ENCODE measurements around the gene PPP1R3G. TPM values are rescaled to one million over a fixed set of nuclear protein-coding genes. Genes with fewer than 3 reads are reported as not detected.

PPP1R3G gene
- total and polyA plus RNA-seq, 2 of the 4 experiments (the other 2 are of a cell fraction), result 0.10 to 0.18 TPM

DNA sequence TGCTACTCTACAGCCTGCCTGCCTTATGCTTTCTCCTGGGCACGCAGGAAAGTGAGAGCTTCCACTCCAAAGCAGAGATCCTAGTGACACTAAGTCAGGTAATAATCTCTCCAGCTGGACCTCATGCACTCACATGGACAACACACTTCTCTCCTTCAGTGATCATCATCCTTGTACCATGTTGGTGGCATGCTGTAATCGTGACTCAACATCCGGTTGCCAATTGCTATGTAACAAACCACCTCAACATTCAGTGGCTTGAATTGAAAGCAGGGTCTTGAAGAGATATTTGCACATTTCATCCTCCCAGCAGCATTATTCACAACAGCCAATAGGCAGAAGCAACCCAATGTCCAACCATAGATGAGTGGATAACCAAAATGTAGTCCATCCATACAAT is 40.3 kb upstream of the PPP1R3G start:
- H3K27me3 ChIP-seq (ENCODE audit: control insufficient read depth, insufficient read depth, low read length), result no peaks in the 10 kb centered on the region
- H4K91ac ChIP-seq (ENCODE audit: insufficient read depth, low read depth, low read length), result no peak overlapping the region
- no peak overlapping the region for H4K5ac ChIP-seq (ENCODE audit: low read depth, low read length)
- intact Hi-C loops (cut with micrococcal nuclease) (no loop called here), in situ Hi-C loops (cut with MboI; ENCODE audit: low sequenced_read_pairs) (no loop called here), dilution Hi-C loops (cut with HindIII; ENCODE audit: low sequenced_read_pairs, unreplicated experiment) (no loop called here)
- ATAC-seq (ENCODE audit: low read depth), result no peak
- no peak overlapping the region for H3K56ac ChIP-seq (ENCODE audit: extremely low read depth, insufficient read depth, low read length)
- BruUV-seq (replicated peaks), result no TSS peak
- 0 out of 2 replicates have a peak, but pooled peaks cover 3% of the 10 kb centered on the region for H3K9me1 ChIP-seq (ENCODE audit: insufficient read depth, low read length)
- H3K9ac ChIP-seq (ENCODE audit: low read depth, low read length), result no peak overlapping the region
- no peak overlapping the region for H2BK120ac ChIP-seq (ENCODE audit: low read depth, low read length)
- no peak for DNase-seq
- TF ChIP-seq POLR2A (IDR thresholded peaks at IDR 0.05; ENCODE audit: low read depth, low read length) (no peak), BHLHE40 (IDR thresholded peaks at IDR 0.05; ENCODE audit: low read depth, low read length) (no peak), RFX5 (IDR thresholded peaks at IDR 0.05; ENCODE audit: low read depth, low read length) (no peak), FOS (IDR thresholded peaks at IDR 0.05; ENCODE audit: low read depth, low read length) (no peak), CHD1 (IDR thresholded peaks at IDR 0.05; ENCODE audit: low read depth, low read length) (no peak), RAD21 (IDR thresholded peaks at IDR 0.05; ENCODE audit: low read length) (no peak), RCOR1 (IDR thresholded peaks at IDR 0.05; ENCODE audit: insufficient replicate concordance, low read length) (no peak), NFE2L2 (IDR thresholded peaks at IDR 0.05; ENCODE audit: low read depth, low read length) (no peak), MAFK (IDR thresholded peaks at IDR 0.05; ENCODE audit: low read depth, low read length) (no peak), CEBPB (IDR thresholded peaks at IDR 0.05; ENCODE audit: low read depth, low read length) (no peak), MXI1 (IDR thresholded peaks at IDR 0.05; ENCODE audit: borderline replicate concordance, low read depth, low read length) (no peak)
- TF ChIP-seq, protein P1, sequence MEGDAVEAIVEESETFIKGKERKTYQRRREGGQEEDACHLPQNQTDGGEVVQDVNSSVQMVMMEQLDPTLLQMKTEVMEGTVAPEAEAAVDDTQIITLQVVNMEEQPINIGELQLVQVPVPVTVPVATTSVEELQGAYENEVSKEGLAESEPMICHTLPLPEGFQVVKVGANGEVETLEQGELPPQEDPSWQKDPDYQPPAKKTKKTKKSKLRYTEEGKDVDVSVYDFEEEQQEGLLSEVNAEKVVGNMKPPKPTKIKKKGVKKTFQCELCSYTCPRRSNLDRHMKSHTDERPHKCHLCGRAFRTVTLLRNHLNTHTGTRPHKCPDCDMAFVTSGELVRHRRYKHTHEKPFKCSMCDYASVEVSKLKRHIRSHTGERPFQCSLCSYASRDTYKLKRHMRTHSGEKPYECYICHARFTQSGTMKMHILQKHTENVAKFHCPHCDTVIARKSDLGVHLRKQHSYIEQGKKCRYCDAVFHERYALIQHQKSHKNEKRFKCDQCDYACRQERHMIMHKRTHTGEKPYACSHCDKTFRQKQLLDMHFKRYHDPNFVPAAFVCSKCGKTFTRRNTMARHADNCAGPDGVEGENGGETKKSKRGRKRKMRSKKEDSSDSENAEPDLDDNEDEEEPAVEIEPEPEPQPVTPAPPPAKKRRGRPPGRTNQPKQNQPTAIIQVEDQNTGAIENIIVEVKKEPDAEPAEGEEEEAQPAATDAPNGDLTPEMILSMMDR (conservative IDR thresholded peaks at IDR 0.05; ENCODE audit: low read depth, low read length), result no peak
- H2BK15ac ChIP-seq (ENCODE audit: low read depth, low read length), result no peak overlapping the region
- H2AFZ ChIP-seq (replicated peaks; ENCODE audit: low read length, poor library complexity), result no peak overlapping the region
- peaks cover 2% of the 10 kb centered on the region; the same call in 1 of the 2 replicates for H3K9me3 ChIP-seq (ENCODE audit: control insufficient read depth, insufficient read depth, low read length)
- no peak overlapping the region for H2AK9ac ChIP-seq (replicated peaks; ENCODE audit: low read depth, low read length, poor library complexity)
- H3K23ac ChIP-seq (ENCODE audit: low read depth, low read length), result no peak overlapping the region
- no peak overlapping the region for H3K14ac ChIP-seq (replicated peaks; ENCODE audit: low read depth, low read length)
- no peak overlapping the region for H3K27ac ChIP-seq (ENCODE audit: insufficient read depth, low read length)
- WGBS, 2 experiments (ENCODE audit: extremely low coverage in 2 of 2, insufficient read length in 1 of 2), result 87% methylated on average over 3 of the region's 3 CpGs; no CpG with 5 or more reads in 1 of the 2 experiments
- H3K18ac ChIP-seq (ENCODE audit: low read depth, low read length), result no peak overlapping the region
- ChIA-PET POLR2A (ENCODE audit: unreplicated experiment) (interaction anchor here (0.6 kb wide), 1 partner anchor 116 kb away, joined by 4 read pairs; no protein-coding TSS in a partner anchor), CTCF (no interaction called here)
- no peak overlapping the region for H3K4me3 ChIP-seq (ENCODE audit: insufficient read depth, low read depth, low read length)
- H2AK5ac ChIP-seq (ENCODE audit: low read depth, low read length), result no peak overlapping the region
- no peak overlapping the region for H2BK20ac ChIP-seq (ENCODE audit: low read depth, low read length)
- H2BK5ac ChIP-seq (ENCODE audit: low read depth, low read length, poor library complexity, severe bottlenecking), result no peak overlapping the region
- H3K4me2 ChIP-seq (ENCODE audit: low read depth, low read length), result peak overlapping the region; percentile 64; the same call in 1 of the 2 replicates
- H3K36me3 ChIP-seq (ENCODE audit: control insufficient read depth, insufficient read depth, low read length), result no peaks in the 10 kb centered on the region
- H3K4ac ChIP-seq (ENCODE audit: low read depth, low read length), result no peak overlapping the region
- no peaks in the 10 kb centered on the region for H3K79me1 ChIP-seq (ENCODE audit: low read depth in 1 of 2, low read length in 2 of 2)
- H4K8ac ChIP-seq (ENCODE audit: low read depth in 2 of 2, low read length in 2 of 2), result no peak overlapping the region
- peaks cover 2% of the 10 kb centered on the region for H3K4me1 ChIP-seq (ENCODE audit: control insufficient read depth, insufficient read depth, low read length)
- H4K20me1 ChIP-seq (ENCODE audit: insufficient read depth, low read length), result no peaks in the 10 kb centered on the region

Data from IMR-90 (cell line).